Amygdala (tissue), 56 donors: ENCODE measurements around the gene ORC3.

Source experiments
- DNase-seq, 56 donors: peaks; one replicate each; lab custom pipeline; 2025; lab: John Stamatoyannopoulos, UW

ORC3 gene

DNA sequence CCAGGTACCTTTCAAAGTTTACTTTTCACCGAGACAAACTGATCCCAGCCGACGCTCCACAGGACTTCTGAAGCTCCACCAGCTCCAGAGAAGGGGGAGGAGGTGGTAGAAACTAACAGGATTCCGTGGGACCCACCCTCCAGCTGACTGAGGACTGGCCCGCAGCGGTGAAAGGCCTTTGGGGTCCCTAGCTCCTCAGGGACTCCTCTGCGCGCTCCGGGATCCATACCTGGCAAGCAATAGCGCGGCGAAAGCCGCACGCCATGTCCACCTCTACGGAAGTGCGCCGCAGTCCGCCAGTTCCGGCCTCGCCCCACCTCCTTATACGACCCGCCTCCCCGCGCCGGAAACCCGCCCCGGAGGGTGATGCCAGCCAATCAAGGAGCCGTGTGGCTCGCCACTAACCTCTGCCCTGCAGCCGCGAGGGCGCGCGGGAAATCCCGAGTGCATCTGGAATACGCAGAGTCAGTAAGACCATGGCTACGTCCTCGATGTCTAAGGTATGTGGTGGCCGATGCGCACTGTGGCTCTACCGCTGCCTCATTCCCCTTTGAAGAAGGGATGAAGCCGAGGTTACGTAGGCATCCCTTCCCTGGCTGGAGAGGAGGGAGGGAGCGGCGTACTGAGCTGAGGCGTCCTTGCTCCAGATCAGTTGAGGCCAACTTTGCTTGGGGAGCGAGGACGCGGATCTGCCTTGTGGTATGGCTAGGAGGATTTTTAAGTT lies at the start of gene ORC3, which contains the start of gene RARS2:
ORC3 (plus strand) TSS at position 443 of the 724 bp plus-strand sequence; CDS start at position 477, 34 bp downstream.
RARS2 (minus strand) TSS at position 295 of the 724 bp plus-strand sequence; CDS start at position 265, 30 bp downstream.
- peak; percentile 60 to 98 (median 92) for DNase-seq

DNA sequence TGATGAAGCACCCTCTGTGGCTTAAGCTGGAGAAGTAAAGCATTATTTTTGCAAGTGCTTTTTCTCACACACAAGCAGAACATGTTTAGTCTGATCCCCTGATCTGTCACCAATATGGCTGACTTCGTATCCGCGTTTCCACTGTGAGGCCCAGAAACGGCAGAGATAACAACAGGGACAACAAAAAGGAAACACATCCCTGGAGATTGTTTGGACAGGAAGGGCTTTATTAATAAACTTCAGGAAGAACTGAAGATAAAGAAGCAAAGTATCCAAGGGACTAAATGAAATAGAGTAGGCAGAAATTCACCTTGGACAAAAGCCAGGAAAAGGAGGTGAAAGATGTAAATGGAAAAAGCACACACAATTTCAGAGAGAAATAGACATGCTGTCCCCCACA lies 49.4 kb upstream of the ORC3 start:
- DNase-seq: no peak

DNA sequence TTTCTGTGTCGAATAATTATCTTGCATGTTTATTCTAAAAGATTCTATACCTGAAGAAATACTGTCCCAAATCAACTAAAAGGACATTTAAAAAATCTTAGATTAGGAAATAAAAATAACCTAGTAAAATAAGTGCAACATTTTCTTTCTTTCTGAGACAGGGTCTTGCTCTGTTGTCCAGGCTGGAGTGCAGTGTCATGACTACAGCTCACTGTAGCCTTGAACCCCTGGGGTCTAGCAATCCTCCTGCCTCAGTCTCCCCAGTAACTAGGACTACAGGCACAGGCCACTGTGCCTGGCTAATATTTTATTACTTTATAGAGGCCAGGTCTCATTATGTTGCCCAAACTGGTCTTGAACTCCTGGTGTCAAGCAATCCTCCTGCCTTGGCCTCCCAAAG lies 48.9 kb upstream of the ORC3 start:
- no peak for DNase-seq

DNA sequence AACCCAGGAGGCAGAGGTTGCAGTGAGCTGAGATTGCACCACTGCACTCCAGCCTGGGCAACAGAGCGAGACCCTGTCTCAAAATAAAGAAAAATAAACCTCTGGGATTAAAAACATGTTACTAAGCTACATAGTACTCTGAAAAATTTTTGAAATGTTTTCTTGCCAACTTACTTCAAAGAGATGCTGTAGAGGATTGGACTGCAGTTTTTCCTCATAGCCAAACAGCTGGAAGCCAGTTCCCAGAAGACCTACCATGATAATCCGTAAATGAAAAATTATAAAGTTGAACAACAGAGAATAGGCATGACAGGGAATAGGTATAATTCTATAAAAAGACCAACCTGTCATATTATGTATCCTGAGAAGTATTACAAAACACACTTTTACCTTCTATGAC lies 48.2 kb upstream of the ORC3 start:
- DNase-seq: no peak

DNA sequence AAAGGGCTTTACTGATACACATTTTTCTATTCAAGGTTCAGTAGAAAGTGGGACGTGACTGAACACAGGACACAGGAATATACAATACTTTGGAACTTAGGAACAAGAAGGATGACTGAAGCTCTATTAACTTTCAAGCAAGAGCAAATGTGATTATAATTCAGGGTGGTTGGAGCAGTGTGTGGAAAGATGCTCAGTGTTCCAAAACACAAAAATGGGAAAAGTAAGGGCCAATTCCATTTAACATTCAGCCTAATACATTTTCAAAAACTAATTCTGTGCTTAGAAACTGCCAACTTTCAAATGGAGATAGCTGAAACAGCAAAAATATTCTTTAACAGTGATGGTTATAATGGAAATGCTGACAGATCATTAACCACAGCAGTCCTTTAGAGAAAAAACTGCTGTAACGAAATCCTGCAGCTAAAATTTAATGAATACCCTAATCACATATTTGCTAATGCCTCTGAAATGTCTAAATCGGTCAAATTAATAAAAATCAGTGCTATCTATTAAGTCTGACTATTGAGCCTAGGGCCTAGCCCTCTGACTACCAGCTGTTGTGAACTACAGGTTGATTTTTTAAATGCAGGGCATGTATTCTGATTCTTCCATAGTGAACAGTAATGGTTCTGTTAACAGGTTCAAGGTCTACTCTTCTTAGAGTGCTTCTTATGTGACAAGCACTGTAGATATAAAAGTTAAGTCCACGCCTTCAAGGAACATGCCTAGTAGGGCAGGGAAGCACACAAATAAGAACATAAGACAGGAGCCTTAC lies 46.0 kb upstream of the ORC3 start:
- no peak for DNase-seq

DNA sequence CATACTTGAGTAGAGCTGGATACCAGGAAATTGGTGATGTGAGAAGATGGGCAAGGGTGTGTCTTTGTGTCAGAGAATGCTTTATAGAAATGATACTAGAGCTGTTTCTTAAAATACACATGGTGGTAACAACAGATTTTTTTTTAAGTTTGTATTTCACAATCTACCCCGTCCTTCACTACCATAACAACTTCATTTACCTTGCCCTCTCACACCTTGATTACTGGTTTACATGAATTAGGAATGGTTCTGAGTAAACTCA lies 45.5 kb upstream of the ORC3 start:
- DNase-seq: no peak

DNA sequence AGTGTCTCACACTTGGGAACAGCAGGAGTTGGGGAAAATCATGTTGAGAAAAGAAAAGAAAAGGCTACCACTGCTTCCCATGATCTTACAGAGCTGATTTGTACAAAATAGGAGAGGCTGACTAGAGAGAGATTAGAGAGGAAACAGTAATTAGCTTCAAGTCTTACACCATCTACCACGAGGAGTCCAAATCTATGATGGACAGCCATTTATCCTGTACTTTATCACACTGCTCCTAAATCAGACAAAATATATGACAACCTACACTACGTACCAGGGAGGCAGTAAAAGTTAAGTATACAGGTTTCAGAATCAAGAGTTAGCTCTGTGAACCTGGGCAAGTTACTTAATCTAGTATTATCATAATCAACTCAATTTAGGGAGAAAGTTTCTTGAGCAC lies 38.1 kb upstream of the ORC3 start:
- no peak for DNase-seq

DNA sequence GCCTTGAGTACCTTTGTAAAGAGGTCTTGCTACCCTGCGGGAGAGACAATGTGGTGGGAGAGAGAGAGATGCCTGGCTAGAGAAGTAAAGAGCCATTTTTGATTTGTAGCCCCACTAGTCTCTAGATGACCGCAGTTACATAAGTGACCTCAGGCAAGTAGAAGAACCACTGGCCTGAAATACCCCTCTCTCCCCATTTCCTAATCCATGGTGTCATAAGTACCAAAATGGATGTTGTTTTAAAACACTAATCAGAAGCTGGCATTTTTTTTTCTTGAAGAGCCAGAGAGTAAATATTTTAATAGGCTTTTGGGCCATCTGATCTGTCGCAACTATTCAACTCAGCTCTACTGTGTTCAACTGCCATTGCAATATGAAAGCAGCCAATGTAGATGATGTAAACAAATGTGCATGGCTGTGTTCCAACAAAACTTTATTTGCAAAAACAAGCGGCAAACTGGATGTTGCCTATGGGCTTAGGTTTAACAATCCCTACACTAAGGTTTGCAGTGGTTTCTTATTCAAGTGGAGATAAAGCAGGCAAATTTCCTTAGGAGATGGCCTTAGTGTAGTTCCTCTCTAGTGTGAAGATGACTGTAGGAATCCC lies 36.7 kb upstream of the ORC3 start:
- DNase-seq: no peak

DNA sequence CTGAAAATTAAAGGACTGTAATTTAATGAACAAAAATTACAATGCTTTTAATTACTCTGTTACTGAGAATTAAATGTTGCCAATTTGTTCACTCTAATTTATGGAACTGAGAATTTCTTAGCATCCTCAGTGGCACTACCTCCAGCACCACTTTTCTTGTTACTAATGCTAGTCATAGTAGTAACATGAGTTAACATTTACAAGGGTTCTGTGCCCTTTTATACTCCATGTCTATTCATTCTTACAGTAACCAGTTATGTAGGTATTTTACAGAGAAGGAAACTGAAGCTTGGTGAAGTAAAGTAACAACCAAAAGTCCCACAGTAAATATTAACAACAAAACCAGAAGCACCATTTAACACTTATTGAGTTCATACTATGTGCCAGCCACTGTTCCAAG lies 34.4 kb upstream of the ORC3 start:
- no peak for DNase-seq

DNA sequence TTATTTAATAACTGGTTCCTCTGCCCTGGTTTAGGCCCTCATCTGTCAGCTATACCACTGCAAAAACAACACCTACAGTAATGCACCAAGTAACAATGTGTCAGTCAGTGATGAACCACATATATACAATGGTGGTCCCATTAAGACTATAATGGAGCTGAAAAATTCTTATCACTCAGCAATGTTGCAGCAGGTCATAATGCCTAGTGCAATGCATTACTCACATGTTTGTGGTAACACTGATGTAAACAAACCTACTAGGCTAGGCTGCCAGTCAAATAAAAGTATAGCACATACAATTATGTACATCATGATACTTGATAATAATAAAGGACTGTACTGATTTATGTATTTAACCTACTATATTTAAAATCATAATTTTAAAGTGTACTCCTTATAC lies 31.5 kb upstream of the ORC3 start:
- no peak for DNase-seq

DNA sequence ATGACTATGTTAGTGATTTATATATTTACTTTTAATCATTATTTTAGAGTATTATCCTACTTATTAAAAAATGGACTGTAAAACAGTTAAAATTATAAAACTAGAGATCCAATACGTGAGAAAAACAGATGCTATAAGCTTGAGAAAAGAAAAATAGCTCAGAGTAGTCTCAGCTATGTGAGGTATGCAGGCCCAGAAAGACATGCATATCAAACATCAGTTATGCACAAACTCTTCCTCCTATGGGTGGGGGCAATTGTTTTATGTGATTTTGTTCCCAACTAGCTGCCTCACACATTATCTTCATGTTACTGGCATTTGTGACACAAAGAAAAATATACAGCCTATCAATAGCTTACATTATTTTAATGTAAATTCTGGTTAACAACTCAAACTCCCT lies 28.9 kb upstream of the ORC3 start:
- DNase-seq: no peak

DNA sequence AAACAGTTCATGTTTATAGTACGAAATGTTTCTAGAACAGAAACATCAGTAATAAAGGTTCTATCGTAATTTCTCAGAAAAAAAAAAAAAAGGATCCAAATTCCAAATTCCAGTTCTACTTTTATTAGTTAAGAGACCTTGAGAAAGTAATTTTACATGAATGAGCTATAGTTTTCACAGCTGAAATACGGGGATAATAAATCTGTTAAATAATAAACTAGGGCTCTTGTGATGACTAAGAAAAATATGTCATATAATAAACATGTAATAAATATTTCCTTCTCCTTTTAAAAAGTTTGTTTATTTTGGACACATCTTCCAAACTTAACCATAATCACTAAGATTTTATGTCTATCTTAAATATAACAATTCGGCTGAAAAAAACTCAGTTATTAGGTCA lies 17.9 kb upstream of the ORC3 start:
- DNase-seq: no peak

DNA sequence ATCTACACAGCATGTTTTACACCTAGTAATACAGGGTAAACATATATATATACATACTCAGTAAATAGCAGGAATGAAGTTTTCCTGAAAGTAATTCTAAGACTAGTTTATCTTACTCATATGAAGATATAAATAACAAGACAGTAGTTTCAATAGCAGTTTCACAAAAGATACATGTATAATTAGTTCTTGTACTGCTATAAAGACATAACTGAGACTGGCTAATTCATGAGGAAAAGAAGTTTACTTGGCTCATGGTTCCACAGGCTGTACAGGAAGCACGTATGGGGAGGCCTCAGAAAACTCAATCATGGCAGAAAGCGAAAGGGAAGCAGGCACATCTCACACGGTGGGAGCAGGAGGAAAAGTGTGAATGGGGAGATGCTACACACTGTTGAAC lies 17.1 kb upstream of the ORC3 start:
- DNase-seq: no peak

DNA sequence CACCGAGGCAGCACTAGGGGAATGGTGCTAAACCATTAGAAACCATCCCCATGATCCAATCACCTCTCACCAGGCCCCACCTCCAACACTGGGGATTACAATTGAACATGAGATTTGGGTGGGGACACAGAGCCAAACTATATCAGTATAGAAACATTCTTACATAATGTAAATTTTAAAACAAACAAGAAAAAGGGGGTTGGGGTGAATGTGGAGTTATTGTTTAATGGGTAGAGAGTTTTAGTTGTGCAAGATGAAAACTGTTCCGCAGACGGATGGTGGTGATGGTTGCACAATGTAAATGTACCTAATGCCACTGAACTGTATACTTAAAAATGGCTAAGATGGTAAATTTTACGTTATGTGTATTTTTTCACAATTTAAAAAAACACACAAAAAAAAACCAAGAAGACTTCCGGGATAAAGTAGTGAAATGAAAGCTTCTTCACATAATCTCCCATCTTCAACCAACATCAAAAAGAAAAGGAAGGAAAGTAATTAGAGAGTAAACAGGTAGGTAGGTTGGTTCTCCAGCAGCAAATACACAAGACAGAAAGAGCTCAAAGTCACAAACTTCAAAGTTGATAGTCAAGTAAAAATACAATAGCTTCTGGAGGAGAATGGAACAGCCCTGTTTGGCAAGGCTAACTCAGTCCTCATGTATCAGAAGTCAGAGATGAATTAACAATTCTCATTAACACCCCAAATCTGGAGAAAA lies 16.5 kb upstream of the ORC3 start:
- DNase-seq: no peak

DNA sequence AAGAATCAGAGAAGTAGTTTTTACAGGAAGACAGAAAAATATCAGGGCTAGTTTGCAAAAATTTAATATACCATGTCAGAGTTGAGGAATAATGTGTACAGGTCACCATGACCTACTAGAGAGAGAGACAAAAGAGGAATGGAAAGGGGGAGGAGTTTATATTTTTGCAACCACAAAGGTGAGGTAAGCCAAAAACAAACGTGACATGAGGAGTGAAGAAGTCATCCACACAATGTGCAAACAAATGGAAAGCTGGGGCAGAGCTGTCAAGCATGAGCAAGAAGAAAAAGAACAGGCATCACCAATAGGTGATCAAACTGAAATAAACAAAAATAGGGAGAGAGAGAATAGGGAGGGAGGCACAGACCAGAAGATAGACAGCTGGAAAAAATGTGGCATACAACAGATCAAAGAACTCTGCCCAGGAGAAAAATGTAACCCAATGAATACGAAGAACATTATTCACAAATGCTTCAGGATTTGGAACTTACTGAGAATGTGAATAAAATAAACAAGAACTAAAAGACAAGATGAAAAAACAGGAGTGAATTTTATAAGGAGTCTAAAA lies 15.6 kb upstream of the ORC3 start:
- DNase-seq: no peak

DNA sequence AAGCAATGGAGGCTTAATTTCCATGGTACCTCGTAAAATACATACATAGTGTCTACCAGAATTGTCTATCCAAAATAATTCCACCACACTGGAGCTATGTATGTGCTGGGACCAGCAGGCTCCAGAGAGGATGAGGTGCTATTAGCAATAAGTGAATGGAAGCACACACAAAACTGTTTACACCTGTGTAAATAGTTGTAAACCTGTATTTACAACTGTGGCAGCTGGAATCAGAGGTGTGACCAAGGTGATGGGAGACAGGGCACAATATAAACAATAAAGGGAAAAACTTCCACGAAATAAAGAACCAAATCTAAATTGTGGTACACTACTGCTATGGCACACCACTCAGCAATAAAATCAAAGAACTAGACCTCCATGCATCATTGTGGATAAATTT lies 14.5 kb upstream of the ORC3 start:
- DNase-seq: no peak

DNA sequence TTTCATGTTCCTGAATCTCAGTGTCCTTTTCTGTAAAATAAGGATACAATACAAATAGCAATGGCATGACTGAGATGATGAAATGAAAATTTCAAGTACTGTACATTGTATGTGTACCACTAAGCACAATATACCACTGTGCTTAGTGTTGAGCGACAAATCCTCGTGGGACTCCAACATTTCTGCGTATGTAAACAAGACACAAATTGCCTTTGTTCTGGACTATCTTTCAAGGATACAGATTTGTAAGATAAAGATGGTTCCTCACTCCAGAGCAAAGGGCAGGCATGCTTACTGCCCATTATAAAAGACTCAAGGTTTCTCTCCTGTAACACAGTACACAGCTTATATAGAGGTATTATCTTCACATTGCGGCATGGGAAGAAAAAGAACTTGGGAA lies 6.1 kb upstream of the ORC3 start:
- no peak for DNase-seq

DNA sequence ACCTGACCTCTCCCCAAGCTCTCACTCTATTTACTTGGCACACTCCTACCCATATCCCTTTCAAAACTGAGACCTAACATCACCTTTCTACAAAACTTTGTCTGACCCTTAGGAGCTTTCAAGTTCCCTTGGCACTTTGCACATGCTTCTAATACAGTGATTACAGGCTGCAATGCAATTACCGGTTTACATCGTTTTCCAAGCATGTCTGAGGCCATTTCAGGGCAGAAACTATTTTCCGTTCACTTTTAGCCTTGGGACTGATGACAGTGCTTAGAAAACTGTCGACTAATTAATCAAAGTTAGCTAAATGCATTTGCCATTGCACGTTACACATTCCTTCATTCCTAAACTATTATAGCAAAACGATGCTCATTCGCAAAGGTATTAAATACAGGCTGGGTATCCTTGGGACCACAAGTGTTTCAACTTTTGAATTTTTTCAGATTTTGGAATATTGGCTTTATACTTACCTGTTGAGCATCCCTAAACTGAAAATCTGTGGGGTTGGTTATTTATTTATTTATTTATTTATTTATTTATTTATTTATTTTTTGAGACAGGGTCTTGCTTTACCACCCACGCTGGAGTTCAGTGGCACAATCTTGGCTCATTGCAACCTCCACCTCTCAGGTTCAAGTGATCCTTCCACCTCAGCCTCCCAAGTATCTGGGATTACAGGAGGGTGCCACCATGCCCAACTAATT lies 3.4 kb upstream of the ORC3 start:
- no peak for DNase-seq

DNA sequence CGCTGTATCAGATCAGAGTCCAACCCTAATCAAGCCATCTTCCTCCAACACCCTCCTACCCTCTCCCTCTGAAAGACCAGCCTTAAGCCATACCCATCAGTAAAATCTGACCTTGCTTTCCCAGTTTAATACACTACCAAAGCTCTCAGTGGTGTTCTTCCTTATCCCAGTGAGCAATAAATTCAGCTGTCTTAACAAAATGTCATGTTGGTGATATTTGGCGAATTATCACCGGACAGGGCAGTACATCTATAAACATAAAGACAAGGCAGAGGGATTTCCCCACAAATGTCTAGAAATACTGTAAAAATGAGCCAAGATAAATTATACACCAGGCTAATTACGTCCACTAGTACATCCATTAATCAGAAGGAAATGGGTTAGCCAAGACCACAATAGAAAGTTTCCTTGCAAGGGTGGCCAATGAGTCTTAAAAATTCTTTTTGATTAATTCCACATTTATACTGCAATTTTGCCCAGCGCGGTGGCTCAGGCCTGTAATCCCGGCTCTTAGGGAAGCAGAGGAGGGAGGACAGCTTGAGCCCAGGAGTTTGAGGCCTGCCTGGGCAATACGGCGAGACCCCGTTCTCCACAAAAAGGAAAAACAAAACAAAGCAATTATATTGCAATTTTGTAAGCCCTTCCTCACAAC lies 1.1 kb upstream of the ORC3 start:
- DNase-seq: no peak

DNA sequence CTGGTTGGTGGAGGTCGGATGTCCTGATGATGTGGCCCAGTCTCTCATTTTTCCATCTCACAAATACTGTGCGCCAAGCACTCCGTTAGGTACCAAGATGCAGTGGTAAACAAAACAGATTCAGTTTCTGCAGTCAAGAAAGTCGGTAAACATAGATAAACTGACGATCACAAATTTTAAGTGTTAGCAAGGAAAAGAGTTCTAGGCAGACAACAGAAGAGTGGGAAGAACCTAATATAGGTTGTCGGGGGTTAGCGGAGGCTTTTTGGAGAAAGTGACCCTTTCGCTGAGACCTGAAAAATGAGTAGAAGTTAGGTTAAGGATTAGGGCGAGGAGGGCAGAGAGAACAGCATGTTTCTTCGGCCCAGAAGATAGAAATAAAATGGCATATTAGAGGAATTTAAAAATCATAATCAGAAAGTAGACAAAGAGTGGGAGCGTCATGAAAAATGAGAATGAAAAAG lies 514 bp downstream of the ORC3 start:
- no peak for DNase-seq
